Activated gamma-delta T cell treated with anti-CD3 and anti-CD28 coated beads, Interleukin-2, amount 50 U/mL, for 16 hours (primary cell): ENCODE measurements around the gene SHC2.
"Not testable (repeated sequence)": the region's sequence is repeated elsewhere in the genome, so short reads cannot be mapped to it uniquely, and the experiment has no call there.

Source experiments
- DNase-seq: peaks from one replicate; pipeline ENCODE4 v3.0.0-alpha.2; 2020; ENCODE audit warnings: low read depth

Gene SHC2

GRCh38 chr19:444677-445210 is 16.1 kb downstream of the SHC2 start:
- DNase-seq, result no peak

DNA sequence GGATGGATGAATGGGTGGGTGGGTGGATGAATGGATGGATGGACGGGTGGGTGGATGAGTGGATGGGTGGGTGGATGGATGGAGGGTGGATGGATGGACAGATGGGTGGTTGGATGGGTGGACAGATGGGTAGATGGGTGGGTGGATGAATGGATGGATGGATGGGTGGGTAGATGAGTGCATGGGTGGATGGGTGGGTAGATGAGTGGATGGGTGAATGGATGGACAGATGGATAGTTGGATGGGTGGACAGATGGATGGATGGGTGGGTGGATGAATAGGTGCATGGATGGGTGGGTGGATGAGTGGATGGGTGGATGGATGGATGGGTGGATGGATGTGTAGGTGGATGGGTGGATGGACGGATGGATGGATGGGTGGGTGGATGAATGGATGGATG is 17.8 kb downstream of the SHC2 start:
- DNase-seq, result no peak

DNA sequence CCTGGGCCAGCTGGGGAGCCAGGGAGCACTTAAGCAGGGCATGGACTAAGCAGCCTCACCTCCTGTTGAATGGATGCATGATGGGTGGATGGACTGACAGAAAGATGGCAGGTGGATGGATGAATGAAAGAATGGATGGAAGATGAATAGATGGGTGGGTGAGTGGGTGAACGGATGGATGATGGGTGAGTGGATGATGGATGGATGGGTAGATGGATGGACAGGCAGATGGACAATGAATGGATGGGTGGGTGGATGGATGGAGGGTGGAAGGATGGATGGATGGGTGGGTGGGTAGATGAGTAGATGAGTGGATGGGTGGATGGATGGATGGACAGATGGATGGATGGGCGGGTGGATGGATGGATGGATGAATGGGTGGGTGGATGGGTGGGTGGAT is 18.7 kb downstream of the SHC2 start:
- DNase-seq, result no peak

- DNase-seq, result no peak
Observed at GRCh38 chr19:441213-441836, 19.5 kb downstream of the SHC2 start.

GRCh38 chr19:440391-441212 is 20.2 kb downstream of the SHC2 start:
- no peak for DNase-seq

GRCh38 chr19:439167-439900 is 21.5 kb downstream of the SHC2 start:
- DNase-seq, result no peak

DNA sequence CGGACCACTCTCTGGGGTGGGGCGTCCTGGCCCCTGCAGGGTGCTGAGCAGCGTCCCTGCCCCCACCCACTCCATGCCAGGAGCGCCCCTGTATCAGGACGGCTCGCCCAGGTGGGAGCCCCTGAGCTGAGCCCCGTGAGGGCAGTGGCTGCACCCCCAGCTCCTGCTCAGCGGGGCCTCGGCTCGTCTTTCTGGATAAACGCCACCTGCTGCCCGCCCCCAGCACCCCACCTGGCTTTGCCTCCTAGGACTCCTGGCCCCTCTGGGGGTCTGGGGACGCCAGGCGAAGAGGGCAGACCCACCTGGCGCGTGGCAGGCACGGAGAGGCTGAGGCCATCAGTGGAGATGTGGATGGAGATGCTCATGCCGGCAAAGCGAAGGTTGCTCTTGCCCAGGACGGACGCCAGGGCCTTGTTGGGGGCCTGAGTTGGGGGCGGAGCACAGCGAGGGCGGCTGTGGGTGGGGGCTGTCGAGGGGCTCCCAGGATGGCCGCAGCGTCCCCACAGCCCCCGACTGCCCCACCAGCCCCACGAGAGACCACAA is 22.3 kb downstream of the SHC2 start:
- DNase-seq, result no peak

GRCh38 chr19:437041-437440 is 23.8 kb downstream of the SHC2 start:
- DNase-seq, result no peak

- DNase-seq, result no peak
Observed at GRCh38 chr19:436413-436950, 24.4 kb downstream of the SHC2 start.

DNA sequence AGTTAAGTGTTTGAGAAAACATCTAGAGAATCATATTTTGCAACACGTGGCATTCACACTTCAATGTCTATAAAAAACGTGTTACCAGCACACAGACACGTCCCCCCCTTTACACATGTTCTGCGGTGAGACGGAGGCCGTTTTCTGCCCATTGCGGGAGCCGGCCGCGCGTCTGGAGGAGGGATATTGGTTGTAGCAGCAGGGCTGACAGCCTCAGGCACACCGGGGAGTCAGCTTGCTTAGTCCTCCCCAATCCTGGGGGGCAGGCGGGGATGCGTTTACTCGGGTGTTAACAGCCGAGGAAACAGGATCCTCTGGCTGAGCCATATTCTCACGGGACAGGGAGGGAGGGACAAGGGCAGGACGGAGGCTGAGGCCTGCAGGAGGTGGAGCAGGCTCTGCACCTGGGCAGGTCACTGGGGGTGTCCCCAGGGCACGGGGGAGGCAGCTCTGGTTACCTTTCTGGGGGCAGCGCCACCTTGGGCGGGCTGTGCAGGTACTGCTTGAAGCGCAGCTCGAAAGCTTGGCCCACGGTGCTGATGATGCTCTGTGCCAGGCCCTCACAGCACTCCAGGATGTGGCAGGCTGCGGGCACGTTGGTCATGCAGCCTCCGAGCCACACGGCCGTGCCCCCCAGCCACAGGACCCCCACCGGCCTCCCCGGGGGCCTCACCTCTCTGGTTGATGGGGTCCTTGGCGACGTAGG is 25.0 kb downstream of the SHC2 start:
- no peak for DNase-seq

DNA sequence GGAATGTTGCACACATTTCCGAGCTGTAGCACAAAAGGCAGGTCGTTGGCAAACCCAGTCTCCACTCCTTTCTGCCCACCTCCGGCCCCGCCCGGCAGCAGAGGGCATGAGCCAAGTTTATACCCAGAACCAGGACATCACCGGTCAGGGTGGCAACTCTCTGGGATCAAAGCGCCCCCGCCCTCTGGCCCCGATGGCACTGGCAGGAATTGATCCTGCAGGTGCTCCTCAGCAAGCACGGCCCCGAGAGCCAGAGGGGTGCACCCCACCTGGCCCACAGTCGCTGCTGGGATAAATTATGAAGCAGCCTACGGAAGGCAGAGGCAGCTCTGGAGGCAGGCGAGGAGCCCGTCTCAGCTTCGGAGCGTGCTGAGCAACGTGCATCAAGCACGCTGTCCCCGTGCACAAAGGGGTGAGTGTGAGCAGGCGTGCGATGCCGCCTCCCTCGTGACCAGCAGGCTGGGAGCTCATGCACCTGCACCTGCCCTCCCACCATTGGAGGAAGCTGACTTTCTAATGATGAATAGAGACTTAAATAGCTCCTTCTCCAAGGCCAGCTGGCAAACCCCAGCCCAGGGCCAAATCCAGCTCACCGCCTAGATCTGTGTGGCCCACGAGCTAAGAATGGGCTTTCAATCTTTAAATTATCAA is 25.7 kb downstream of the SHC2 start:
- no peak for DNase-seq

DNA sequence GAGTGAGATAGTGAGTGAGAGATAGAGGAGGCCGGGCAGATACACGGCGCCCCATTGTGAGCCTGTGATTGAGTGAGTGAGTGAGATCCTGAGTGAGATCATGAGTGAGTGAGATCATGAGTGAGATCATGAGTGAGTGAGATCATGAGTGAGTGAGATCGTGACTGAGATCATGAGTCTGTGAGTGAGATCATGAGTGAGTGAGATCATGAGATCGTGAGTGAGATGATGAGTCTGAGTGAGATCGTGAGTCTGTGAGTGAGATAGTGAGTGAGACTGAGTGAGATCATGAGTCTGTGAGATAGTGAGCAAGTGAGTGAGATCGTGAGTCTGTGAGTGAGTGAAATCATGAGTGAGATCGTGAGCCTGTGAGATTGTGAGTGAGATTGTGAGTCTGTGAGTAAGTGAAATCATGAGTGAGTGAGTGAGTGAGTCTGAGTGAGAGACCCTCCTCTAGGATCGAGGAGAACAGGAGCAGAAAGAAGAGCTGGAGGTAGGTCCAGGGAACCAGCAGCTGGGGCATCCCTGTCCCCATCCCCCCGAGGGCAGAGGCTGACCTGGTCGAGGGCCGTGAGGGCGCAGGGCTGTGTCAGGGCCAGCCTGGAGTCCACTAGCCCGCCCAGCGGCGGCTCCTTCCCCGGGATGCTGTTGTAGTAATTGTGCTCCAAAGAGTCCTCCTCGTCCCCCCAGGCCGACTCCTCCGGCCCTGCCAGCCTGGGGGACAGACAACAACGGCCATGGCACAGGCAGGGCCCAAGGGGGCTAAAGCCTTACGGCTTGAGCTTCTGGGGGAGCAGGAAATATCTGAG is 26.5 kb downstream of the SHC2 start:
- no peak for DNase-seq

DNA sequence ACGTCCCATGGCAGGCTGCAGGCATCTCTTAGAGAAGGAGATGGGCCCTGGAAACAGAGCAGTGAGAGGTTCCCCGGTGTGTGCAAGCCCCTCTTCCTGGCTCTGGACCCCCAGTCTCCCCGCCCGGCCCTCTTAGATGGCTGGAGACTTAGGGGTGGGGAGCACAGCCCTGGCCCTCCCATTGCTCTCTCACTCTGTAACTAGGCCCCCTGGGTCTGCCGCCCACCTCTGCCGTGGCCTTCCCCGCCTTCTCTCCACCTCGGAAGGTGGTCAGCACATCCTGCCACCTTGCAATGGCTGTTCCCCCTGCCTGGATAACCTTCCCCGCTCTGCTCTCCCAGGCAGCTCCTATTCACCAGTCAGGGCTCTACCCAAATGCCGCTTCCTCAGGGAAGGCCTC is 30.1 kb downstream of the SHC2 start:
- no peak for DNase-seq

- no peak for DNase-seq
Observed at GRCh38 chr19:428149-428548, 32.7 kb downstream of the SHC2 start.

DNA sequence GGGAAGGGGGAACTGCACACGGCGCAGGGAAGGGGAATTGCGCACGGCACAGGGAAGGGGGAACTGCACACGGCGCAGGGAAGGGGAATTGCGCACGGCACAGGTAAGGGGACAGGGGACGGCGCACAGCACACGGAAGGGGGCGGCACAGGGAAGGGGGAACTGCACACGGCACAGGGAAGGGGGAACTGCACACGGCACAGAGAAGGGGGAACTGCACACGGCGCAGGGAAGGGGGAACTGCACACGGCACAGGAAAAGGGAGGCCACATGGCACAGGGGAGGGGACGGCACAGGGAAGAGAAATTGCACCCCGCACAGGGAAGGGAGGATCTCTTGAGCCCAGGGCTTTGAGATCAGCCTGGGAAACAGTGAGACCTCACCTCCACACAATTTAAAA is 33.2 kb downstream of the SHC2 start:
- not testable (repeated sequence) for DNase-seq

DNA sequence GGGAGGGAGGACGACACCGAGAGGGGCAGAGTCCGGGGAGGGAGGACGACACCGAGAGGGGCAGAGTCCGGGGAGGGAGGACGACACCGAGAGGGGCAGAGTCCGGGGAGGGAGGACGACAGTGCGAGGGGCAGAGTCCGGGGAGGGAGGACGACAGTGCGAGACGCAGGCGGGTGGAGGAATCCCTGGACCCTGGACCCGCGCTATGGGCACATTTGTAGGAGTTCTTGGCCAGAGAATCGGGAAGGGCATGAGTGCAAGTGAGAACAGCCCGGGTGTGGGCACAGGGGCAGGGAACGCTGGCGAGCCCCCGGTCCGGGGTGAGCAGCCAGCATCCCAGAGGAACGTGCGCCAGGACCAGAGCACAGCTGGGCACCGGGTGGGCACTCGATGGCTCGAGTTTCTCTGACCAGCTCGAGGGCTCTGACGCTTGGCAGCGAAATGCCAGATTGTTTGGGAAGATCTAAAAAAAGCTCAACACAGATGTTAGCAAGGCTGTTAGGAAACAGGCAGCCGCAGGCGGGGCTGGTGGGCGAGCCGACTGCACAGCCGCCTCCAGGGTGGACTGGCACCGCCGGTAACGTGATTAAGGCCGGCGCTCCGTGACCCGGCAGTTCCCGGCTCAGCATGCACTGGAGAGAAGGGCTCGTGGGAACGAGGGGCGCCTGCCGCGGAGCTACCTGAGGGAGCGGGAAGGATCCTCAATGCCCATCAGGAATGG is 33.9 kb downstream of the SHC2 start:
- DNase-seq, result no peak

GRCh38 chr19:425056-425455 is 35.8 kb downstream of the SHC2 start:
- no peak for DNase-seq

- DNase-seq, result no peak
Observed at GRCh38 chr19:424546-424945, 36.3 kb downstream of the SHC2 start.

- no peak for DNase-seq
Observed at GRCh38 chr19:423691-424466, 37.0 kb downstream of the SHC2 start.
